GM18951 (cell line): ENCODE measurements around the gene SLC25A52.
"Not testable (repeated sequence)": the region's sequence is repeated elsewhere in the genome, so short reads cannot be mapped to it uniquely, and the experiment has no call there.

ENCODE experiments used
- POLR2A ChIP-seq: IDR thresholded peaks from 4 replicates; pipeline ENCODE4 v1.6.1; 2011; ENCODE audit warnings: mild to moderate bottlenecking; ENCODE audit not compliant: insufficient read length, insufficient read depth; ENCODE audit errors: extremely low read depth
- in situ Hi-C: fragments of 300-500 bp; cut with MboI; formaldehyde crosslinking; loops from one replicate; pipeline ENCODE4 v1.12.0; 2022; ENCODE audit warnings: low sequenced_read_pairs, mixed read lengths, inconsistent platforms; ENCODE audit not compliant: unreplicated experiment

SLC25A52 gene

GRCh38 chr18:31760695-31761094, at the start of gene SLC25A52:
SLC25A52 (minus strand) TSS chr18:31760880; CDS start chr18:31760661, 219 bp downstream.
- in situ Hi-C loops, result no loop called here
- no peak for TF ChIP-seq POLR2A

GRCh38 chr18:31809049-31809448, 48.4 kb upstream of the SLC25A52 start:
- in situ Hi-C loops, result not testable (repeated sequence)

GRCh38 chr18:31801078-31801477, 40.4 kb upstream of the SLC25A52 start:
- in situ Hi-C loops, result no loop called here
- no peak for TF ChIP-seq POLR2A

- in situ Hi-C loops, result not testable (repeated sequence)
Measured at GRCh38 chr18:31799257-31799656, 38.6 kb upstream of the SLC25A52 start.

- no peak for TF ChIP-seq POLR2A
- in situ Hi-C loops, result no loop called here
Measured at GRCh38 chr18:31798399-31798798, 37.7 kb upstream of the SLC25A52 start.

- in situ Hi-C loops, result no loop called here
Measured at GRCh38 chr18:31795747-31796146, 35.1 kb upstream of the SLC25A52 start.

GRCh38 chr18:31793531-31793930, 32.9 kb upstream of the SLC25A52 start:
- in situ Hi-C loops, result no loop called here
- no peak for TF ChIP-seq POLR2A

More at GRCh38 chr18:31795747-31796146, 35.1 kb upstream of the SLC25A52 start:
- no peak for TF ChIP-seq POLR2A

- in situ Hi-C loops, result no loop called here
- no peak for TF ChIP-seq POLR2A
Measured at GRCh38 chr18:31792580-31792911, 31.9 kb upstream of the SLC25A52 start.

GRCh38 chr18:31791817-31792579, 31.3 kb upstream of the SLC25A52 start:
- TF ChIP-seq POLR2A, result no peak
- in situ Hi-C loops, result no loop called here

- in situ Hi-C loops, result no loop called here
- TF ChIP-seq POLR2A, result no peak
Measured at GRCh38 chr18:31789409-31789808, 28.7 kb upstream of the SLC25A52 start.

GRCh38 chr18:31783059-31783458, 22.4 kb upstream of the SLC25A52 start:
- no peak for TF ChIP-seq POLR2A
- in situ Hi-C loops, result no loop called here

- in situ Hi-C loops, result no loop called here
- no peak for TF ChIP-seq POLR2A
Measured at GRCh38 chr18:31778391-31778950, 17.8 kb upstream of the SLC25A52 start.

- no peak for TF ChIP-seq POLR2A
- in situ Hi-C loops, result no loop called here
Measured at GRCh38 chr18:31776093-31776492, 15.4 kb upstream of the SLC25A52 start.

- in situ Hi-C loops, result no loop called here
- TF ChIP-seq POLR2A, result no peak
Measured at GRCh38 chr18:31774962-31775361, 14.3 kb upstream of the SLC25A52 start.

- TF ChIP-seq POLR2A, result no peak
- in situ Hi-C loops, result no loop called here
Measured at GRCh38 chr18:31774477-31774785, 13.8 kb upstream of the SLC25A52 start.
